GM12878 (cell line): ENCODE measurements around the gene HDAC5. TPM values are rescaled to one million over a fixed set of nuclear protein-coding genes. Genes with fewer than 3 reads are reported as not detected.

Experiments
- CREB1 ChIP-seq: IDR thresholded peaks from 2 replicates; pipeline ENCODE4 v1.6.1; 2012; ENCODE audit warnings: low read depth, mild to moderate bottlenecking, inconsistent platforms
- FOXK2 ChIP-seq: fragments of 450-650 bp; IDR thresholded peaks from 2 replicates; pipeline ENCODE4 v1.6.1; 2017; ENCODE audit warnings: mild to moderate bottlenecking, moderate library complexity
- HCFC1 ChIP-seq: fragments of 150-350 bp; IDR thresholded peaks from 2 replicates; pipeline ENCODE4 v1.6.1; 2014; ENCODE audit warnings: low read length
- SIX5 ChIP-seq: IDR thresholded peaks from 2 replicates; pipeline ENCODE4 v1.6.1; 2011; ENCODE audit warnings: mild to moderate bottlenecking, low read depth, low read length, moderate library complexity; ENCODE audit not compliant: severe bottlenecking
- SMC3 ChIP-seq: IDR thresholded peaks from 2 replicates; pipeline ENCODE4 v1.6.1; 2011; ENCODE audit warnings: low read length, improper control_type of control experiment, borderline replicate concordance
- SRF ChIP-seq, 2 experiments: IDR thresholded peaks; 2 replicates each; pipeline ENCODE4 v1.6.1; 2011; ENCODE audit warnings: low read depth in 2 of 2, low read length in 2 of 2, mild to moderate bottlenecking in 1 of 2, moderate library complexity in 1 of 2
- ZNF24 ChIP-seq: fragments of 450-650 bp; IDR thresholded peaks from 2 replicates; pipeline ENCODE4 v1.6.1; 2017; ENCODE audit warnings: antibody characterized with exemption, mild to moderate bottlenecking
- polyA plus RNA-seq, 11 experiments: library from polyadenylated mRNA; depleted of rRNA in 4 of 11; unstranded in 6 of 11; stranded (reverse) in 5 of 11; fragments of >200 nt; fragmentation: Nextera tagmentation in 4 of 11; fragmentation: Illumina TruSeq in 1 of 11; extraction: Ambion mirVana in 4 of 11; extraction: Trizol in 1 of 11; gene quantifications; 1 replicate in 1 of 11; 2 replicates in 10 of 11; pipeline versions ENCODE4 v1.2.1 to v1.2.3, GENCODE V29; 2011 to 2016; ENCODE audit warnings: inconsistent platforms in 2 of 11, missing spikeins in 2 of 11, low read depth in 1 of 11
- total RNA-seq, 4 experiments: library from RNA; depleted of rRNA in 3 of 4; stranded (reverse); fragments of >200 nt in 3 of 4; fragmentation: Illumina TruSeq in 1 of 4; extraction: Trizol in 1 of 4; gene quantifications; 2 replicates each; pipeline versions ENCODE4 v1.2.1 to v1.2.3, GENCODE V29; 2013 to 2021
- TF ChIP-seq, protein P1 (sequence below): fragments of 450-650 bp; conservative IDR thresholded peaks from 2 replicates; pipeline ENCODE4 v1.6.1; 2017; ENCODE audit warnings: mild to moderate bottlenecking, moderate library complexity
- TF ChIP-seq, protein P2 (sequence below): fragments of 450-650 bp; formaldehyde crosslinking; IDR thresholded peaks from 2 replicates; pipeline ENCODE4 v1.4.0; 2020; ENCODE audit warnings: mild to moderate bottlenecking, moderate library complexity

The HDAC5 gene
- total and polyA plus RNA-seq, 10 of the 15 experiments (the other 5 are each of a cell fraction or from before 2014, with no cell fraction given) = 1.1 to 58.0 (median 27.3) TPM

DNA sequence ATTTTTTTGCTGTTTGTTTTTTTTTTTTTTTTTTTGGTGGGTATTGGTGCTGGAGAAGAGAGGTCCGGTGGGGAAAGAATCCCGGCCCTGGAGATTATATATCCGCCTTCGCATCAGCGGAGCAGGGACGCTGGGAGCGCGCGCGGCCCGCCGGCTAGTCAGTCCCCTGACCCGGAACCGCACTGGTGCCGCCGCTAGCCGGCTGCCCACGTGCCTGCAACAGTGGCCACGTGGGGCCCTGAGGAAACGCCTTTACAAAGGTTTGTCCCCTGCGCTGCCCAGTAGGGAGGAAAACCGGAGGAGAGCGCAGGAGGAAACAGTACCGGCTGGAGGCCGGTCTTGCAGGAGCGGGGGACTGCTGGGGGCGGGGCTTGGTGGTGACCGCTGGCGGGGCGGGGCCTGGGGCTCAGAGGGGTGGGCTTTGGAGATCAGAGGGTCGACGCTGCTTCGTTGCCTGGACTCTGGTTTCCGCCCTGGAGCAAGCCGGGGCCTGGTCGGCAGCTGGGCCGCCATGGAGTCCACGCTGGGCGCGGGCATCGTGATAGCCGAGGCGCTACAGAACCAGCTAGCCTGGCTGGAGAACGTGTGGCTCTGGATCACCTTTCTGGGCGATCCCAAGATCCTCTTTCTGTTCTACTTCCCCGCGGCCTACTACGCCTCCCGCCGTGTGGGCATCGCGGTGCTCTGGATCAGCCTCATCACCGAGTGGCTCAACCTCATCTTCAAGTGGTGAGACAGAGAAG is 52.8 kb downstream of the HDAC5 start, which contains the start of gene G6PC3 (continued):
- TF ChIP-seq SIX5 = peak; percentile 58
- TF ChIP-seq, protein P1, sequence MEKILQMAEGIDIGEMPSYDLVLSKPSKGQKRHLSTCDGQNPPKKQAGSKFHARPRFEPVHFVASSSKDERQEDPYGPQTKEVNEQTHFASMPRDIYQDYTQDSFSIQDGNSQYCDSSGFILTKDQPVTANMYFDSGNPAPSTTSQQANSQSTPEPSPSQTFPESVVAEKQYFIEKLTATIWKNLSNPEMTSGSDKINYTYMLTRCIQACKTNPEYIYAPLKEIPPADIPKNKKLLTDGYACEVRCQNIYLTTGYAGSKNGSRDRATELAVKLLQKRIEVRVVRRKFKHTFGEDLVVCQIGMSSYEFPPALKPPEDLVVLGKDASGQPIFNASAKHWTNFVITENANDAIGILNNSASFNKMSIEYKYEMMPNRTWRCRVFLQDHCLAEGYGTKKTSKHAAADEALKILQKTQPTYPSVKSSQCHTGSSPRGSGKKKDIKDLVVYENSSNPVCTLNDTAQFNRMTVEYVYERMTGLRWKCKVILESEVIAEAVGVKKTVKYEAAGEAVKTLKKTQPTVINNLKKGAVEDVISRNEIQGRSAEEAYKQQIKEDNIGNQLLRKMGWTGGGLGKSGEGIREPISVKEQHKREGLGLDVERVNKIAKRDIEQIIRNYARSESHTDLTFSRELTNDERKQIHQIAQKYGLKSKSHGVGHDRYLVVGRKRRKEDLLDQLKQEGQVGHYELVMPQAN = peak; percentile 92
- TF ChIP-seq FOXK2 = no peak
- peak; percentile 58 for TF ChIP-seq ZNF24
- TF ChIP-seq SMC3 = no peak
- TF ChIP-seq, protein P2, sequence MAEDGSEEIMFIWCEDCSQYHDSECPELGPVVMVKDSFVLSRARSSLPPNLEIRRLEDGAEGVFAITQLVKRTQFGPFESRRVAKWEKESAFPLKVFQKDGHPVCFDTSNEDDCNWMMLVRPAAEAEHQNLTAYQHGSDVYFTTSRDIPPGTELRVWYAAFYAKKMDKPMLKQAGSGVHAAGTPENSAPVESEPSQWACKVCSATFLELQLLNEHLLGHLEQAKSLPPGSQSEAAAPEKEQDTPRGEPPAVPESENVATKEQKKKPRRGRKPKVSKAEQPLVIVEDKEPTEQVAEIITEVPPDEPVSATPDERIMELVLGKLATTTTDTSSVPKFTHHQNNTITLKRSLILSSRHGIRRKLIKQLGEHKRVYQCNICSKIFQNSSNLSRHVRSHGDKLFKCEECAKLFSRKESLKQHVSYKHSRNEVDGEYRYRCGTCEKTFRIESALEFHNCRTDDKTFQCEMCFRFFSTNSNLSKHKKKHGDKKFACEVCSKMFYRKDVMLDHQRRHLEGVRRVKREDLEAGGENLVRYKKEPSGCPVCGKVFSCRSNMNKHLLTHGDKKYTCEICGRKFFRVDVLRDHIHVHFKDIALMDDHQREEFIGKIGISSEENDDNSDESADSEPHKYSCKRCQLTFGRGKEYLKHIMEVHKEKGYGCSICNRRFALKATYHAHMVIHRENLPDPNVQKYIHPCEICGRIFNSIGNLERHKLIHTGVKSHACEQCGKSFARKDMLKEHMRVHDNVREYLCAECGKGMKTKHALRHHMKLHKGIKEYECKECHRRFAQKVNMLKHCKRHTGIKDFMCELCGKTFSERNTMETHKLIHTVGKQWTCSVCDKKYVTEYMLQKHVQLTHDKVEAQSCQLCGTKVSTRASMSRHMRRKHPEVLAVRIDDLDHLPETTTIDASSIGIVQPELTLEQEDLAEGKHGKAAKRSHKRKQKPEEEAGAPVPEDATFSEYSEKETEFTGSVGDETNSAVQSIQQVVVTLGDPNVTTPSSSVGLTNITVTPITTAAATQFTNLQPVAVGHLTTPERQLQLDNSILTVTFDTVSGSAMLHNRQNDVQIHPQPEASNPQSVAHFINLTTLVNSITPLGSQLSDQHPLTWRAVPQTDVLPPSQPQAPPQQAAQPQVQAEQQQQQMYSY (CRISPR knock-in tag) = no peak
- TF ChIP-seq HCFC1 = peak; percentile 79
- peak; percentile 83 for TF ChIP-seq CREB1
- 0 out of 4 replicates have a peak, but pooled peaks of 1 of the 2 experiments have one; percentile 52 for TF ChIP-seq SRF (IDR thresholded peaks at IDR 0.05; ENCODE audit: low read depth in 2 of 2, low read length in 2 of 2)
- TF ChIP-seq, all 136 proteins: peak for 57
